Right lobe of liver (tissue), 4 donors: ENCODE data around the gene DGKI.

Experiments
- CTCF ChIP-seq, 4 donors: fragments of 200-600 bp in 3 of 4; fragments of 450-650 bp in 1 of 4; IDR thresholded peaks; one replicate each; pipeline versions ENCODE4 v1.5.1 to v1.8.0; 2016 to 2022; ENCODE audit warnings: antibody characterized with exemption in 4 of 4, mild to moderate bottlenecking in 2 of 4
- POLR2A ChIP-seq: fragments of 450-650 bp; IDR thresholded peaks from one replicate; pipeline ENCODE4 v1.6.1; 2017; ENCODE audit warnings: antibody characterized with exemption, mild to moderate bottlenecking
- donor health status: DM: no; HTN: no; CAD: no.
- donor health status: DM: no; HTN: no; CAD: no.
- donor health status: DM: no; HTN: yes; CAD: no.

GRCh38 chr7:137585591-137585990, 261.2 kb downstream of the DGKI start:
- no peak for TF ChIP-seq CTCF (IDR thresholded peaks at IDR 0.05)
- no peak for TF ChIP-seq POLR2A
